GM12801 (cell line): ENCODE data around the gene SFXN5.

Experiments used
- CTCF ChIP-seq: IDR thresholded peaks from one replicate; pipeline ENCODE4 v1.5.1; 2011; ENCODE audit warnings: control low read depth; ENCODE audit not compliant: insufficient read length; ENCODE audit errors: extremely low read depth

SFXN5 gene

GRCh38 chr2:73084971-73085370 lies 13.5 kb upstream of the SFXN5 start:
- TF ChIP-seq CTCF: no peak

GRCh38 chr2:73083886-73084800 lies 12.6 kb upstream of the SFXN5 start:
- TF ChIP-seq CTCF: no peak

GRCh38 chr2:73082523-73083410 lies 11.3 kb upstream of the SFXN5 start:
- no peak for TF ChIP-seq CTCF

GRCh38 chr2:73081181-73081671 lies 9.7 kb upstream of the SFXN5 start:
- TF ChIP-seq CTCF: no peak

- TF ChIP-seq CTCF: no peak
These were observed 9.0 kb upstream of the SFXN5 start for GRCh38 chr2:73080321-73081131.

GRCh38 chr2:73079636-73080035 lies 8.1 kb upstream of the SFXN5 start:
- TF ChIP-seq CTCF: no peak
